Cerebellar nuclear complex (tissue), 1 donor: ENCODE data around the gene KLHL30.

ENCODE experiments used
- DNase-seq, 2 experiments: peaks; one replicate each; lab custom pipeline; 2025; lab: John Stamatoyannopoulos, UW

Gene KLHL30

DNA sequence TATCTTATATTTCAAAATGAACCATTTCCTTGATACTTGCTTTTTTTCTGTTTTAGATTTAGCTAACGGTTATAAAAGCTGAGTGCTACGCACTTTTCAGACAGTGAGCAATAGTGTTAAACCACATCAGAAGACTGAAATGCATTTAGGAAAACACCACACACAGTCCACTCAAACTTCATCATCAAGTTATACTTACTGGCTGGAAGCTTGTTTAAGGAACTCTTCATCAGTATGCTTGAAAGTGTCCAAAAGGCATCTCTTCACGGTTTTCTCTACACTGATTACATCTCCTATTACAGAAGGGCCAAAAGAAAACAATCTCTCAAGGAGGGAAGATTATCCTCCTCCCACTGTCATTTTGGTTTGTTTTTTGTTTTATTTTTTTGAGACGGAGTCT, 45.4 kb downstream of the KLHL30 start:
- no peak for DNase-seq

DNA sequence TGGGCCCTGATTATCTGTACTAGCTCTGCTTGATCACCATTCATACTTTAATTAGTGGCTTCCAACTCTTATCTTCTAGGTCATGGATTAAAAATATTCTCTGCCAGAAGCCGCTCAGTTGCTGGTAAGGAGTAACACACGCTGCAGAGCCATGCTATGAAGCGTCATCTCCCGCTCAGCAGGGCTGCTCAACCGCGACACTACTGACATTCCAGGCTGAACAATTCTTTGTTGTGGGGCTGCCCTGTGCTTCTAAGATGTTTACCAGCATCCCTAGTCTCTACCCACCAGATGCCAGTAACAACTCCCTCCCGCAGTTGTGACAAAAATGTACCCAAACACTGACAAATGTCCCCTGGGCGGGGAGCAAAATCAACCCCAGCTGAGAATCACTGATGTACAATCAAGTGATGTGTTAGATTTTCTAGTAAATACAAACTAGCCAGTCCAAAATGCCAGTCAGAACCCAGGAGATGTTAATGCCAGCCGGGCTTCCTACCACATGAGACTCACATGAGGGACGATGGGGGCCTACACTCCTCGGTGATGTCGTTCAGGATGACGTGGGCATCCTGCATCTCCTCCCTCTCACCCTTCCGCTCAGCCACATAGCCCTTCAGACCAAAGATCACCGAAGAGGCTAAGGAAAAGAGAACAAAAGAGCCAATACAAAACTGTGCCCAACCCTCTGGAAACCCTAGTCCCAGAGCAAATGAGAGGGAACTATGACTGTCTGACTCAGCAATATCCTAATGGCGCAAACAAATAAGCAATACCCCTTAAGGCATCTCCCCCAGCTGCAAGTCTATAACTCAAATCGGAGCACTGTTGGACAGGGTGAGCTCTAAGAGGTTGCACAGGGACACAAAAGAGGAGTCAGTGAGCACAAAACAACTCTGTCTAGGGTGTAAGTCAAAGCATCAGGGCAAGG, 49.4 kb downstream of the KLHL30 start:
- no peak for DNase-seq

DNA sequence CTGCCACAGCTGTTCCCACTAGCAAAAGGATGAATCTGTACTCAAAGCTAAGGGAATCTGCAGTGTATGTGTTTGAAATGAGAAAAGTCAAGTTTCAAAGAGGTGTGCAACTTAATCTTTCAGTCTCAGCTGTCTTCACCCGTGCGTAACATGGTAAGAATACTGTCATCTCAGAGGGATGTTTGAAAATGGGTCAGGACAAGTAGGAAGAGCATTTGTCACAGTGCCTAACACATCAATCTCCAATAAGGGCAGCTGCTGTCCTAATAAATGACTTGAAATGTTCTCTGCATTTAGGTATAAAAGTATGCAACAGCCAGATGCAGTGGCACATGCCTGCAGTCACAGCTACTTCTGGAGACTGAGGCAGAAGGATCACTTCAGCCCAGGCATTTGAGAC, 52.0 kb downstream of the KLHL30 start:
- DNase-seq = no peak
